Fibroblast of lung (primary cell): ENCODE data around the gene AWAT2.
A peak's percentile ranks its signal among the peaks of the same experiment; 100 is the strongest.

Source experiments
- EZH2 ChIP-seq: IDR thresholded peaks from 2 replicates; pipeline ENCODE4 v1.5.1; 2012; ENCODE audit warnings: low read length, control low read depth, mild to moderate bottlenecking; ENCODE audit errors: missing control alignments
- TF ChIP-seq, protein P1 (sequence below), 2 donors: IDR thresholded peaks in 1 of 2; conservative IDR thresholded peaks in 1 of 2; 1 replicate in 1 of 2; 2 replicates in 1 of 2; pipeline ENCODE4 v1.5.1; 2011 to 2012; ENCODE audit warnings: low read length in 2 of 2, control low read depth in 1 of 2, inconsistent platforms in 1 of 2, low read depth in 1 of 2, mild to moderate bottlenecking in 1 of 2

DNA sequence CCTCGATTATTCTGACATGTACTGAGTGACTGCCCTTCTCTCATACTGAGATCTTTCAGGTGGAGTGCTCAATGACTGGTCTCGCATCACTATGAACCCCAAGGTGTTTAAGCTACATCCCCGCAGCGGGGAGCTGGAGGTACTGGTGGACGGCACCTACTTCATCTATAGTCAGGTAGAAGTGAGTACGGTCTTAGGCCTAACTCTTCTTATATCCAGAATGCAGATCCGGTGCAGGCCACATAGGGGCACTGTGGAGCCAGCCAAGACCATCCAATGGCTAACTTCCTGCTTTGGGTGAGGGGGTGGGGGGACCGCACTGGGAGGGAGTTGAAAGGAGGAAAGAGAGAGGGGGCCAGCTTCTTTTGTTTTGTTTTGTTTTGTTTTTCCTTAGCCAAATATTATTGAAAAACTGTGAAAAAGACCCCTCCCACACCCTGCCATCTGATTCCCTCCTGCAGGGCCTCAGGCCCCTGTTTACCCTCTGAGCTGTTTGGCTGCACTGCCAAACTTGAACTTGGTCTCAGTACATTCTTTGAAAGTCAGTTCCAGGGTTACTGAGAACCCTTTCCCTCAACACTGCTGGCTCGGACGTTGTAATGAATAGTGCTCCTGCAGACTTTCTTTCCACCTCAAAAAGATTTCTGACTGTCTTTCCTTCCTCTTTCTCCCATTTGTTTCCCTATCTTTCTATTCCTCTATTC lies 16.2 kb downstream of the AWAT2 start:
- TF ChIP-seq EZH2: no peak
- TF ChIP-seq, protein P1, sequence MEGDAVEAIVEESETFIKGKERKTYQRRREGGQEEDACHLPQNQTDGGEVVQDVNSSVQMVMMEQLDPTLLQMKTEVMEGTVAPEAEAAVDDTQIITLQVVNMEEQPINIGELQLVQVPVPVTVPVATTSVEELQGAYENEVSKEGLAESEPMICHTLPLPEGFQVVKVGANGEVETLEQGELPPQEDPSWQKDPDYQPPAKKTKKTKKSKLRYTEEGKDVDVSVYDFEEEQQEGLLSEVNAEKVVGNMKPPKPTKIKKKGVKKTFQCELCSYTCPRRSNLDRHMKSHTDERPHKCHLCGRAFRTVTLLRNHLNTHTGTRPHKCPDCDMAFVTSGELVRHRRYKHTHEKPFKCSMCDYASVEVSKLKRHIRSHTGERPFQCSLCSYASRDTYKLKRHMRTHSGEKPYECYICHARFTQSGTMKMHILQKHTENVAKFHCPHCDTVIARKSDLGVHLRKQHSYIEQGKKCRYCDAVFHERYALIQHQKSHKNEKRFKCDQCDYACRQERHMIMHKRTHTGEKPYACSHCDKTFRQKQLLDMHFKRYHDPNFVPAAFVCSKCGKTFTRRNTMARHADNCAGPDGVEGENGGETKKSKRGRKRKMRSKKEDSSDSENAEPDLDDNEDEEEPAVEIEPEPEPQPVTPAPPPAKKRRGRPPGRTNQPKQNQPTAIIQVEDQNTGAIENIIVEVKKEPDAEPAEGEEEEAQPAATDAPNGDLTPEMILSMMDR (conservative IDR thresholded peaks at IDR 0.05 in 1 of 2, IDR thresholded peaks at IDR 0.05 in 1 of 2; ENCODE audit: low read depth in 1 of 2, low read length in 2 of 2): peak; percentile 52 to 66
